ENCODE data around the gene LYST.
A peak's percentile ranks its signal among the peaks of the same experiment; 100 is the strongest.

LYST gene

GRCh38 chr1:235754186-235754585 is 112.5 kb downstream of the LYST start:
- DNase-seq: peak; percentile 10

- no peak for DNase-seq
Observed at GRCh38 chr1:235749755-235750300, 116.9 kb downstream of the LYST start.

- DNase-seq: no peak
Observed at GRCh38 chr1:235748747-235749146, 118.0 kb downstream of the LYST start.

GRCh38 chr1:235746245-235746644 is 120.5 kb downstream of the LYST start:
- peak; percentile 37 for DNase-seq

- peak; percentile 45 for DNase-seq
Observed at GRCh38 chr1:235745503-235746136, 121.1 kb downstream of the LYST start.

- DNase-seq: no peak
Observed at GRCh38 chr1:235742914-235743599, 123.6 kb downstream of the LYST start.

- no peak for DNase-seq
Observed at GRCh38 chr1:235741294-235741693, 125.4 kb downstream of the LYST start.

- no peak for DNase-seq
Observed at GRCh38 chr1:235739631-235740030, 127.1 kb downstream of the LYST start.

GRCh38 chr1:235739124-235739523 is 127.6 kb downstream of the LYST start:
- no peak for DNase-seq

- DNase-seq: no peak
Observed at GRCh38 chr1:235737751-235738150, 129.0 kb downstream of the LYST start.

GRCh38 chr1:235736263-235736662 is 130.4 kb downstream of the LYST start:
- no peak for DNase-seq

- peak; percentile 11 for DNase-seq
Observed at GRCh38 chr1:235735621-235736020, 131.1 kb downstream of the LYST start.

- no peak for DNase-seq
Observed at GRCh38 chr1:235734335-235734734, 132.4 kb downstream of the LYST start.

- DNase-seq: no peak
Observed at GRCh38 chr1:235730007-235730406, 136.7 kb downstream of the LYST start.

GRCh38 chr1:235726557-235726956 is 140.1 kb downstream of the LYST start:
- no peak for DNase-seq

GRCh38 chr1:235725434-235725833 is 141.3 kb downstream of the LYST start:
- DNase-seq: no peak

GRCh38 chr1:235724730-235725129 is 142.0 kb downstream of the LYST start:
- DNase-seq: no peak

GRCh38 chr1:235722858-235723257 is 143.8 kb downstream of the LYST start:
- no peak for DNase-seq

- DNase-seq: no peak
Observed at GRCh38 chr1:235721982-235722381, 144.7 kb downstream of the LYST start.

- DNase-seq: no peak
Observed at GRCh38 chr1:235720544-235720943, 146.2 kb downstream of the LYST start.

- DNase-seq: no peak
Observed at GRCh38 chr1:235714205-235714897, 152.4 kb downstream of the LYST start.

GRCh38 chr1:235712812-235713211 is 153.9 kb downstream of the LYST start:
- DNase-seq: no peak

GRCh38 chr1:235710687-235711086 is 156.0 kb downstream of the LYST start:
- no peak for DNase-seq

GRCh38 chr1:235709018-235709417 is 157.7 kb downstream of the LYST start:
- DNase-seq: no peak

Data from suppressor macrophage treated with lipopolysaccharide for 4 hours (primary cell).